HUES6 (cell line): Measurements from ENCODE around the gene PPM1H.

ENCODE experiments used
- H3K27ac ChIP-seq: 2 replicates; pipeline ENCODE4 v1.7.0; 2013; ENCODE audit warnings: low read depth, mild to moderate bottlenecking, low read length, inconsistent platforms
- H3K27me3 ChIP-seq: 2 replicates; pipeline ENCODE4 v1.6.1; 2013; ENCODE audit warnings: low read length; ENCODE audit not compliant: control insufficient read depth, insufficient read depth
- H3K36me3 ChIP-seq: 2 replicates; pipeline ENCODE4 v1.6.1; 2013; ENCODE audit warnings: low read length; ENCODE audit not compliant: control insufficient read depth, insufficient read depth
- H3K4me1 ChIP-seq: 2 replicates; pipeline ENCODE4 v1.6.1; 2013; ENCODE audit warnings: low read length; ENCODE audit not compliant: control insufficient read depth, insufficient read depth
- H3K4me3 ChIP-seq: 2 replicates; pipeline ENCODE4 v1.5.1; 2013; ENCODE audit warnings: low read depth, low read length
- H3K9ac ChIP-seq: one replicate; pipeline ENCODE4 v1.6.1; 2013; ENCODE audit warnings: mild to moderate bottlenecking, low read length
- H3K9me3 ChIP-seq: 2 replicates; pipeline ENCODE4 v1.6.1; 2013; ENCODE audit warnings: low read depth, low read length; ENCODE audit not compliant: control insufficient read depth, insufficient read depth

The PPM1H gene

GRCh38 chr12:62750941-62751809 lies 183.8 kb downstream of the PPM1H start:
- H3K27me3 ChIP-seq, result no peaks in the 10 kb centered on the region
- no peaks in the 10 kb centered on the region for H3K9me3 ChIP-seq
- peaks cover 16% of the 10 kb centered on the region for H3K4me1 ChIP-seq
- H3K36me3 ChIP-seq, result peaks cover 7% of the 10 kb centered on the region; the same call in 1 of the 2 replicates
- H3K27ac ChIP-seq, result no peak overlapping the region
- H3K9ac ChIP-seq, result no peak overlapping the region
- no peak overlapping the region for H3K4me3 ChIP-seq

- Histone ChIP-seq H3K27ac (no peak overlapping the region), H3K4me3 (no peak overlapping the region), H3K9ac (no peak overlapping the region), H3K4me1 (peaks cover 16% of the 10 kb centered on the region), H3K9me3 (no peaks in the 10 kb centered on the region), H3K36me3 (no peaks in the 10 kb centered on the region), H3K27me3 (no peaks in the 10 kb centered on the region)
These were observed 185.4 kb downstream of the PPM1H start for GRCh38 chr12:62749586-62749985.

DNA sequence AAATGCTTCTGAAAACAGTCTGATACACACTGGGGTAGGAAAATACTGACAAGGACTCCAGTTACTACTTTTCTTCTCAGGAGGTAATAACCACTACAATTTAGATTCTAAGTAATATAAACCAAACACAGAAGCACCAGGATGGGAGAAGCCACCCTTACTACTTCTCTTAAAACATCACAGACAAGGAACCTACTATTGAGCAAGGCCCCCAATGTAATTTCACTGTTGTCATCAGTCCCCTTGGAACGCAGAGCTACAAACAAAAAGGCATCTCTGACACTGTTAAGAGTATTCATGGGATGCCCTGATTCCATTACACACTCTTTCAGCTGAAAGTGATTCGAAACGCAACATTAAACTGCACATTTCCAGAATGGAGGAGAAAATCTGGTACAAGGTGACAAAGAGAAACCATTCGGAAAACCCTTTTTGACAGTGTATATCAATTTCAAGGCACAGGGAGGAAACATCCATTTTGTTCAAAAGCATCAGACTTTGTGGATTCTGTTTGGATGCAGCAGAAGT lies 185.9 kb downstream of the PPM1H start:
- peaks cover 16% of the 10 kb centered on the region for H3K4me1 ChIP-seq
- H3K9me3 ChIP-seq, result no peaks in the 10 kb centered on the region
- H3K36me3 ChIP-seq, result no peaks in the 10 kb centered on the region
- H3K9ac ChIP-seq, result no peak overlapping the region
- H3K27ac ChIP-seq, result no peak overlapping the region
- no peak overlapping the region for H3K4me3 ChIP-seq
- H3K27me3 ChIP-seq, result no peaks in the 10 kb centered on the region

DNA sequence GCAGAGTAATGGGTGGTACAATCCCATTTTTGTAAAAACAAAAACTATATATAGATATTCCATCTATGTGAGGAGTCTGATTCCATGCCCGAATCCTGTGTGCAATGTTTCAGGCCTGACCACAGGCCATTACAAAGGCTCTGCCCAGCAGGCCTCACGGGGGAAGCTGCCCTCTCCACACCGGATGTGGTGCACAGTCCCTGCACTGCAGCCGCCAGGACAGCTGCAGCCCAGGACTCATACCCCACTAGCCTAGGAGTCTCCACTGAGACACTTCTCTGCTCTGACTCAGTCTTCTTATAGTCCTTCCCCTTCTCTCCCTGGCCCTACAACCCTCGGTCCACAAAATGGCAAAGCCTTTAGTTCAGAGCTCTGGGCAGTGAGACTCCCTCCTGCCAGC lies 190.4 kb downstream of the PPM1H start:
- no peak overlapping the region for H3K9ac ChIP-seq
- no peaks in the 10 kb centered on the region for H3K9me3 ChIP-seq
- H3K27ac ChIP-seq, result no peak overlapping the region
- no peaks in the 10 kb centered on the region for H3K27me3 ChIP-seq
- H3K36me3 ChIP-seq, result no peaks in the 10 kb centered on the region
- peaks cover 18% of the 10 kb centered on the region for H3K4me1 ChIP-seq
- no peak overlapping the region for H3K4me3 ChIP-seq

DNA sequence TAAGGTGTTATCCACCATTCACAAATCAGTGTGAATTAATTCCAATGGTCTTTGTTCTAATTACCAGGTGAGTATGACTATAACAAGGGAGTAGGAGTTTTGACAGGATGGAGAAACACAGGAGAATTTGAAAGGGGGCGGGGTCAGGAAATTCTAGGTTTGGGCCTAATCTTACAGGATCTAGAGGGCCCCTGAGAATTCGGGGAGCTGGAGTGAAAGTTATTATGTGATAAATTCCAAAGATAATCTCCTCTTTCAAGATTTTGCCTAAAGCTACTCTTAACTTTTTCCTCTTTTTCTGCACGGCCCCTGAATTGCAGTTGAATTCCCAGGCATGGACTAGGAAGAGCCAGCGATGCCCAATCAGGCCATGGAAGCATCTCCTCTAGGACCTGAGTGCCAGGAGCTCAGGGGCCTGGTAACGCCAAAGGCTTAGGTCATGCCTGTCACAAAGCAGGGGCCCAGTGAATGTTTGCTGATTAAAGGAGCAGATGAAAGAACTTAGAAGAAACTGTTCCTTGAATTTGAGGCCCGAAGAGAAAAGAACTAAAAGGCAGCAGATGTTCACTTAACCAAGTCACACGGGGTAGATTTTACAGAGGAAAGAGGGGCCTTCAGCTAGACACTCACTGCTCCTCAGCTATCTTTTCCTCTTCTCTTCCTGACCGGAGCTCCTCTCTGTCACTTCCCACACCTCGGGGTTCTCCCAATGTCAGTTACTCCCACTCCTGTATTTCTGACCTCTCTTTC lies 195.5 kb downstream of the PPM1H start:
- Histone ChIP-seq H3K9ac (no peak overlapping the region), H3K4me1 (peaks cover 29% of the 10 kb centered on the region), H3K9me3 (no peaks in the 10 kb centered on the region), H3K4me3 (no peak overlapping the region), H3K36me3 (0 out of 2 replicates have a peak, but pooled peaks cover 3% of the 10 kb centered on the region), H3K27me3 (no peaks in the 10 kb centered on the region), H3K27ac (no peak overlapping the region)

- H3K4me3 ChIP-seq, result no peak overlapping the region
- H3K4me1 ChIP-seq, result peaks cover 29% of the 10 kb centered on the region
- no peak overlapping the region for H3K27ac ChIP-seq
- H3K9me3 ChIP-seq, result no peaks in the 10 kb centered on the region
- no peak overlapping the region for H3K9ac ChIP-seq
- H3K36me3 ChIP-seq, result 0 out of 2 replicates have a peak, but pooled peaks cover 3% of the 10 kb centered on the region
- H3K27me3 ChIP-seq, result no peaks in the 10 kb centered on the region
These were observed 196.3 kb downstream of the PPM1H start for GRCh38 chr12:62738616-62739015.

- Histone ChIP-seq H3K36me3 (0 out of 2 replicates have a peak, but pooled peaks cover 3% of the 10 kb centered on the region), H3K9me3 (no peaks in the 10 kb centered on the region), H3K4me1 (peaks cover 29% of the 10 kb centered on the region), H3K27me3 (no peaks in the 10 kb centered on the region), H3K9ac (no peak overlapping the region), H3K27ac (no peak overlapping the region), H3K4me3 (no peak overlapping the region)
These were observed 196.8 kb downstream of the PPM1H start for GRCh38 chr12:62738105-62738504.

DNA sequence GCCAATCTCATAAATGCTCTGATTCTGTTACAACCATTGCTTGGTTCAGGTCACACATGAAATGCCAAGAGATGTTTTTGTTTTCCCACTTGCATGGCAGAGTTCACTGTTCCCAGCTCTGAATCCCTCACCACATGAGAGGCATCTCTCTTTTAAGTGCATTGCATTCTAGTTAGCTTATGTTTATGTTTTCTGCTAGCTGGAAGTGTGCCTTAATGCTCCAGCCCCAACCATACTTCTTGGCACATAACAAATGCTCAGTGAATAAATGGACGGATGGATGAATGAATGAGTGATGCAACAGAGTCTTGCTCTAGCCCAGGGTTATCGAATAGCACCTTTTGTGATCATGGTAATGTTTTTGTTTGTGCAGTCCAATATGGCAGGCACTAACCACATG lies 197.3 kb downstream of the PPM1H start:
- Histone ChIP-seq H3K4me3 (no peak overlapping the region), H3K4me1 (peaks cover 29% of the 10 kb centered on the region), H3K36me3 (0 out of 2 replicates have a peak, but pooled peaks cover 3% of the 10 kb centered on the region), H3K9ac (no peak overlapping the region), H3K27ac (no peak overlapping the region), H3K27me3 (no peaks in the 10 kb centered on the region), H3K9me3 (no peaks in the 10 kb centered on the region)

DNA sequence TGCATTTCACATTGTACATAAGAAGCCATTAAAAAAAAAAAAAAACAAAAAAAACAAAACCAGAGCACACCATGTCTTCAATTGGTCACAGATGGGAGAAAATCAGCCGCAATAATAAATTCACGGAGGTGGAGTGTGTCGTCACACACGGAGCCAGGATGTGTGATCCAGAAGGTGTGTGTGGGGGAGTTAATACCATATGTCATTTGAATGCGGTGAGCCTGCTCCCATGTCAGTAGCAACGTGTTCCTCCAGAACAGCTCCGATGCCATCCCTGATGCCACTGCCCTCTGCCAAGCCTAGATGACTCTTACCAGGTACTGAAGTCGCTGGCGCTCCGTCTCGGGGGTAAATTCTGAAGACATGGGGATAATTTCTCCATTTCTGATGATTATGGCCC lies 197.8 kb downstream of the PPM1H start:
- Histone ChIP-seq H3K9me3 (no peaks in the 10 kb centered on the region), H3K4me1 (peaks cover 29% of the 10 kb centered on the region), H3K27me3 (no peaks in the 10 kb centered on the region), H3K4me3 (no peak overlapping the region), H3K27ac (no peak overlapping the region), H3K36me3 (0 out of 2 replicates have a peak, but pooled peaks cover 3% of the 10 kb centered on the region), H3K9ac (no peak overlapping the region)

DNA sequence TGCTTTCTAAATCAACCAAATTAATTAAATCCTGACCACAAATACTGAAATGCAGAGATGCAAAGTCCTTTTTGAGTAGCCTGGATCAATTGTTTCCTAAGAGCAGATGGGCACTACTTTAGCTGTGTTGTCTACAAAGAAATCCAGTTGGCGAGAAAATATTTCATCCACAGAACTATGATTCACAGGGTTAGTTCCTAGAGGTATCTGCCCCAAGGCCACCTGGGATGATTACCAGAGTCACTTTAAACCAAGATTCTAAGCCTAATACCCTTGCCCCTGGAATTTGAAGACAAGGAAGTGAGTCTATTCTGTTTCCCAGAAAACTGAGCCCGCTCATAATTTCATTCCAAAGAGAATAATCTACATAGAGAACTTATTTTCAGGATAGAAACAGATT lies 198.4 kb downstream of the PPM1H start:
- Histone ChIP-seq H3K27ac (no peak overlapping the region), H3K4me3 (no peak overlapping the region), H3K4me1 (peaks cover 32% of the 10 kb centered on the region), H3K36me3 (0 out of 2 replicates have a peak, but pooled peaks cover 3% of the 10 kb centered on the region), H3K27me3 (no peaks in the 10 kb centered on the region), H3K9me3 (no peaks in the 10 kb centered on the region), H3K9ac (no peak overlapping the region)
